RWPE1 (cell line): Measurements from ENCODE around the gene TM9SF4.

Experiments used
- CTCF ChIA-PET: fragments of 350-600 bp; sonication (Branson Sonifier 250); formaldehyde crosslinking; extraction: SDS; loops from one replicate; lab custom pipeline; 2021; lab: Yijun Ruan, JAX
- POLR2A ChIA-PET: fragments of 400-600 bp; formaldehyde crosslinking; extraction: SDS; loops from one replicate; lab custom pipeline; 2020; ENCODE audit warnings: antibody characterized with exemption; ENCODE audit not compliant: low non-redundant PET; lab: Yijun Ruan, JAX
- DNase-seq: peaks from one replicate; pipeline ENCODE4 v3.0.0; 2012; ENCODE audit warnings: low spot score
- H3K27ac ChIP-seq: fragments of 450-650 bp; 2 replicates; pipeline ENCODE4 v1.5.1; 2017
- CTCF ChIP-seq: fragments of 450-650 bp; conservative IDR thresholded peaks from 2 replicates; pipeline ENCODE4 v1.5.1; 2017; ENCODE audit warnings: low read depth, mild to moderate bottlenecking

Gene TM9SF4

GRCh38 chr20:32139947-32140346 is 30.4 kb downstream of the TM9SF4 start:
- CTCF ChIA-PET, result no interaction called here
- no peak overlapping the region for H3K27ac ChIP-seq
- TF ChIP-seq CTCF, result no peak
- DNase-seq, result no peak
- POLR2A ChIA-PET, result no interaction called here

GRCh38 chr20:32140603-32141002 is 31.1 kb downstream of the TM9SF4 start:
- TF ChIP-seq CTCF, result no peak
- H3K27ac ChIP-seq, result no peak overlapping the region
- CTCF ChIA-PET, result no interaction called here
- POLR2A ChIA-PET, result no interaction called here
- DNase-seq, result no peak

- CTCF ChIA-PET, result no interaction called here
These were observed 32.0 kb downstream of the TM9SF4 start for GRCh38 chr20:32141465-32141980.

GRCh38 chr20:32142088-32142487 is 32.6 kb downstream of the TM9SF4 start:
- ChIA-PET POLR2A (no interaction called here), CTCF (interaction anchor here (1.1 kb wide), 1 partner anchor 319 kb away, joined by 3 read pairs; no protein-coding TSS in a partner anchor)
- no peak for TF ChIP-seq CTCF
- no peak overlapping the region for H3K27ac ChIP-seq
- DNase-seq, result no peak

More at GRCh38 chr20:32141465-32141980, 32.0 kb downstream of the TM9SF4 start:
- POLR2A ChIA-PET, result no interaction called here
- TF ChIP-seq CTCF, result no peak
- no peak for DNase-seq
- no peak overlapping the region for H3K27ac ChIP-seq

- DNase-seq, result no peak
- no peak overlapping the region for H3K27ac ChIP-seq
- no peak for TF ChIP-seq CTCF
- CTCF ChIA-PET, result interaction anchor here (0.6 to 1.2 kb wide), 3 partner anchors 26 to 320 kb away, joined by 3 to 7 read pairs (median 4); no protein-coding TSS in a partner anchor
- POLR2A ChIA-PET, result no interaction called here
These were observed 33.5 kb downstream of the TM9SF4 start for GRCh38 chr20:32142991-32143390.

GRCh38 chr20:32144898-32145662 is 35.6 kb downstream of the TM9SF4 start:
- DNase-seq, result no peak
- TF ChIP-seq CTCF, result no peak
- H3K27ac ChIP-seq, result no peak overlapping the region
- ChIA-PET CTCF (interaction anchor here (0.7 to 1.0 kb wide), 3 partner anchors 16 to 832 kb away, joined by 3 to 7 read pairs (median 5); no protein-coding TSS in a partner anchor), POLR2A (interaction anchor here (0.7 kb wide), 1 partner anchor 207 kb away, joined by 3 read pairs; no protein-coding TSS in a partner anchor)
